Heart left ventricle (tissue), 16 donors: Measurements from ENCODE around the gene CFAP57. TPM values are rescaled to one million over a fixed set of nuclear protein-coding genes. Genes with fewer than 3 reads are reported as not detected.

Experiments
- ATAC-seq, 4 donors: fragments of 200-7000 bp; cut with Tn5 transposase; one replicate each; pipeline ENCODE4 v1.9.1; 2020 to 2022; ENCODE audit warnings: moderate library complexity in 4 of 4, mild to moderate bottlenecking in 3 of 4, moderate number of reproducible peaks in 1 of 4
- DNase-seq, 5 donors: peaks; one replicate each; pipeline ENCODE4 v3.0.0-alpha.2; 2020
- H3K27ac ChIP-seq, 12 donors: fragments of 200-600 bp; sonication (generic) in 4 of 12; one replicate each; pipeline versions ENCODE4 v1.5.0 to v1.8.0; 2016 to 2022; ENCODE audit warnings: mild to moderate bottlenecking in 2 of 12
- H3K27me3 ChIP-seq, 9 donors: fragments of 200-600 bp; sonication (generic) in 2 of 9; one replicate each; pipeline versions ENCODE4 v1.5.1 to v1.8.0; 2016 to 2022; ENCODE audit warnings: mild to moderate bottlenecking in 3 of 9
- H3K36me3 ChIP-seq, 9 donors: fragments of 200-600 bp; sonication (generic) in 2 of 9; one replicate each; pipeline versions ENCODE4 v1.5.0 to v1.8.0; 2018 to 2022; ENCODE audit warnings: mild to moderate bottlenecking in 2 of 9
- H3K4me1 ChIP-seq, 12 donors: fragments of 200-600 bp; sonication (generic) in 4 of 12; one replicate each; pipeline versions ENCODE4 v1.5.0 to v1.8.0; 2016 to 2022; ENCODE audit warnings: mild to moderate bottlenecking in 3 of 12
- H3K4me3 ChIP-seq, 12 donors: fragments of 200-600 bp; sonication (generic) in 4 of 12; one replicate each; pipeline versions ENCODE4 v1.5.0 to v1.8.0; 2017 to 2022; ENCODE audit warnings: mild to moderate bottlenecking in 9 of 12, moderate library complexity in 4 of 12
- H3K9me3 ChIP-seq, 12 donors: fragments of 200-600 bp; sonication (generic) in 4 of 12; one replicate each; pipeline versions ENCODE4 v1.5.0 to v1.8.0; 2016 to 2022; ENCODE audit warnings: mild to moderate bottlenecking in 1 of 12
- CTCF ChIP-seq, 12 donors: fragments of 200-600 bp; sonication (generic) in 4 of 12; IDR thresholded peaks; one replicate each; pipeline versions ENCODE4 v1.5.0 to v1.8.0; 2018 to 2022; ENCODE audit warnings: antibody characterized with exemption in 12 of 12, mild to moderate bottlenecking in 5 of 12
- POLR2A ChIP-seq, 2 donors: fragments of 450-650 bp; IDR thresholded peaks; one replicate each; pipeline ENCODE4 v1.6.1; 2017; ENCODE audit warnings: antibody characterized with exemption in 2 of 2, mild to moderate bottlenecking in 2 of 2, moderate library complexity in 2 of 2
- WGBS, 4 donors: extraction: QIAGEN DNeasy Blood & Tissue Kit in 2 of 4; methylation state at CpG; one replicate each; pipeline versions ENCODE4 v1.1.5 to v1.1.7; 2013 to 2018; 5-methylcytosine and 5-hydroxymethylcytosine counted together
- intact Hi-C, 10 donors: fragments of 100-400 bp; cut with DNase I; formaldehyde crosslinking; loops; one replicate each; pipeline versions ENCODE4 v1.11.1 to v1.14.2; 2022
- polyA plus RNA-seq, 2 donors: library from polyadenylated mRNA; stranded (reverse); fragments of 200-250 nt; gene quantifications; one replicate each; pipeline ENCODE4 v1.2.3, GENCODE V29; 2013
- total RNA-seq, 9 donors: library from RNA; depleted of rRNA in 2 of 9; stranded (reverse); fragments of >200 nt in 2 of 9; fragmentation: NEBNext Ultra II Directional in 3 of 9; extraction: Animal tissue kit (Norgen Biotek cat#: 25700) in 3 of 9; gene quantifications; one replicate each; pipeline versions ENCODE4 v1.1.0 to v1.2.4, GENCODE V29; 2016 to 2023
- donor health status: ischemic (EF 13 %, LVEDD 7.1; RV severe dilation, severe dysfunction).
- donor health status: healthy with polysubstance abuse.
- donor health status: DM: no; HTN: yes; CAD: no.
- donor health status: DM: no; HTN: no; CAD: no.
- donor health status: ischemic (EF 25% LVEDD 6.9; RV normal size, moderate dysfunction).
- donor health status: ischemic (EF 25% LVEDD 5.7; RV mildly dilated, moderate dysfunction).
- donor health status: healthy.
- donor health status: DM: yes; HTN: yes; CAD: no.
- donor health status: ischemic (EF 35%, LVEDD 5.7; RV mildly dilated, moderate dysfunction).
- donor health status: nonischemic (EF 11% LVEDD 7.7; RV severe dilation, severe dysfunction).
- donor health status: DM: yes; HTN: yes; CAD: no.
- donor health status: PGD.
- donor health status: ischemic (EF 29% LVEDD 5.4; RV normal size, mild dysfunction).
- donor health status: nonischemic (EF 23%, LVEDD 6.1; RV moderate dilation, normal function).

Gene CFAP57
- total and polyA plus RNA-seq, 11 donors = 0.07 to 0.34 (median 0.13) TPM; not detected in 5

- no peaks in the 10 kb centered on the region for H3K27me3 ChIP-seq
- WGBS, 4 donors = 83 to 91% (median 89%) methylated on average over 6 of the region's 6 CpGs
- TF ChIP-seq POLR2A (IDR thresholded peaks at IDR 0.05) (no peak), CTCF (IDR thresholded peaks at IDR 0.05) (no peak)
- H3K4me3 ChIP-seq = no peak overlapping the region
- H3K9me3 ChIP-seq = peaks cover 0 to 4% (median 0%) of the 10 kb centered on the region in 12 donors
- H3K36me3 ChIP-seq = no peaks in the 10 kb centered on the region
- peaks cover 3 to 25% (median 11%) of the 10 kb centered on the region in 12 donors for H3K4me1 ChIP-seq
- DNase-seq (no peak), ATAC-seq (no peak)
- no peak overlapping the region for H3K27ac ChIP-seq
- intact Hi-C loops = loop anchor here in 2 of 10 donors (5.0 kb wide), 2 partner anchors 49 to 59 kb away; partner anchors contain the start of gene TIE1 (in 1 of the 2)
Observed at GRCh38 chr1:43243299-43243698, 71.2 kb downstream of the CFAP57 start.

- Histone ChIP-seq H3K9me3 (peaks cover 0 to 4% (median 0%) of the 10 kb centered on the region in 12 donors), H3K4me1 (peaks cover 0 to 3% (median 0%) of the 10 kb centered on the region in 12 donors), H3K27ac (no peak overlapping the region), H3K27me3 (no peaks in the 10 kb centered on the region), H3K36me3 (no peaks in the 10 kb centered on the region), H3K4me3 (no peak overlapping the region)
- ATAC-seq (no peak), DNase-seq (no peak)
- WGBS, 4 donors = 94 to 97% (median 96%) methylated on average over 4 of the region's 4 CpGs
- intact Hi-C loops = no loop called here
- TF ChIP-seq POLR2A (IDR thresholded peaks at IDR 0.05) = no peak
- no peak for TF ChIP-seq CTCF (IDR thresholded peaks at IDR 0.05)
Observed at GRCh38 chr1:43246466-43247213, 74.5 kb downstream of the CFAP57 start.

GRCh38 chr1:43247256-43247921 is 75.3 kb downstream of the CFAP57 start:
- H3K9me3 ChIP-seq = peaks cover 0 to 4% (median 0%) of the 10 kb centered on the region in 12 donors
- H3K36me3 ChIP-seq = no peaks in the 10 kb centered on the region
- H3K4me1 ChIP-seq = no peaks in the 10 kb centered on the region
- DNase-seq = no peak
- no peaks in the 10 kb centered on the region for H3K27me3 ChIP-seq
- intact Hi-C loops = no loop called here
- no peak overlapping the region for H3K27ac ChIP-seq
- WGBS, 4 donors = 86 to 94% (median 90%) methylated on average over 6 of the region's 6 CpGs
- TF ChIP-seq CTCF (IDR thresholded peaks at IDR 0.05) = no peak
- TF ChIP-seq POLR2A (IDR thresholded peaks at IDR 0.05) = no peak
- ATAC-seq = no peak
- no peak overlapping the region for H3K4me3 ChIP-seq

GRCh38 chr1:43250351-43250761 is 78.2 kb downstream of the CFAP57 start:
- Histone ChIP-seq H3K4me1 (peaks cover 0 to 4% (median 0%) of the 10 kb centered on the region in 12 donors), H3K27ac (no peak overlapping the region), H3K9me3 (peaks cover 0 to 4% (median 0%) of the 10 kb centered on the region in 12 donors), H3K4me3 (no peak overlapping the region), H3K27me3 (no peaks in the 10 kb centered on the region), H3K36me3 (no peaks in the 10 kb centered on the region)
- WGBS, 4 donors = 75 to 90% (median 87%) methylated on average over 3 of the region's 3 CpGs
- ATAC-seq = no peak
- DNase-seq = no peak
- intact Hi-C loops = no loop called here
- TF ChIP-seq POLR2A (IDR thresholded peaks at IDR 0.05) (no peak), CTCF (IDR thresholded peaks at IDR 0.05) (no peak)
